Measurements from ENCODE around the gene PPTC7.
"Not testable (repeated sequence)": the region's sequence is repeated elsewhere in the genome, so short reads cannot be mapped to it uniquely, and the experiment has no call there.

Gene PPTC7

GRCh38 chr12:110533607-110534006 is 49.5 kb downstream of the PPTC7 start:
- Histone ChIP-seq H3K4me3 (ENCODE audit: low read depth, low read length) (no peak overlapping the region), H3K9me3 (no peaks in the 10 kb centered on the region), H3K36me3 (peaks cover 10% of the 10 kb centered on the region), H3K4me1 (no peaks in the 10 kb centered on the region), H3K27me3 (no peaks in the 10 kb centered on the region)
- TF ChIP-seq CTCF (IDR thresholded peaks at IDR 0.05; ENCODE audit: low read depth, low read length) = no peak
- no peak for DNase-seq

DNA sequence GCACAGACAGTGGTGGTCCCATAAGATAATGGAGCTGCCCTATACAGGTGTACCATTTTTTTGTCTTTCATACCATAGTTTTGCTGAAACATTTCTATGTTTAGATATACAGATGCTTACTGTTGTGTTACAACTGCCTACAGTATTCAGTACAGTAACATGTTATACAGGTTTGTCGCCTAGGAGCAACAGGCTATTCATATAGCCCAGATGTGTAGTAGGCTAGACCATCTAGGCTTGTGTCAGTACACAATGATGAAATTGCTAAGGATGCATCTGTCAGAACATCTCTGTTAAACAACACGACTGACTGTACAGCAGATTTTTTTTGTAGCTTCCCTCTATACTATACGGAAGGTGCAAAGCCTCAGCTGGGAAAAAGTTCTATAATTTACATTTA is 50.5 kb downstream of the PPTC7 start:
- H3K4me3 ChIP-seq (ENCODE audit: low read depth, low read length) = no peak overlapping the region

DNA sequence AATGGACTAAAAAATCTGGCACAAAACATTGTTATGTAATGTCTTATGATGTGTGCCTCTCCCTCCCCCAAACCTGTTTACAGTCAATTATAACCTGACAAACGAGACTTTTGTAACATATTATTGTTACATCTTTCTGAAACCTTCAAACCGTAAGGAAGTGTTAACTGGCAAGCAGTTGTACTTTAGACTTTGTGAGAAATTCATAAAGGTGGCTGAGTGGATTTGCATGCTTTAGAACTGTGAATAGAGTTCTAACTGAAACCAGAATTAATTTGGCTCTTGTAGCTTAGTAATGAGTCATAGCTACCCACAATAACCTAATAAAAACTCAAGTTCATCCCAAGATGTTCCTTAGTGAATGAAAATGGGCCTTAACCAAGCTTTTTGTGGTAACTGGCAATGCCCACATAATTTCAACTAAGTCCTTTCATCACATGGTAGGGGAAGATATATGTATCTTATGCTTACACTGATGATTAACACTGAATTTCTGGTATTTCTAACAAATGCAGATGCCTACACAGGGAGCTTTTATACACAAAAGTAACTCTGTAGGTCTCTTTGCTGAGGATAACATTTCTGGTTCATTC is 51.3 kb downstream of the PPTC7 start:
- H3K4me3 ChIP-seq (ENCODE audit: low read depth, low read length) = no peak overlapping the region
- peaks cover 2% of the 10 kb centered on the region for H3K36me3 ChIP-seq
- no peaks in the 10 kb centered on the region for H3K9me3 ChIP-seq
- no peak for TF ChIP-seq CTCF (IDR thresholded peaks at IDR 0.05; ENCODE audit: low read depth, low read length)
- no peak for DNase-seq
- H3K27me3 ChIP-seq = no peaks in the 10 kb centered on the region
- no peaks in the 10 kb centered on the region for H3K4me1 ChIP-seq

More for the DNA sequence above, 50.5 kb downstream of the PPTC7 start:
- no peak for DNase-seq
- no peak for TF ChIP-seq CTCF (IDR thresholded peaks at IDR 0.05; ENCODE audit: low read depth, low read length)
- Histone ChIP-seq H3K4me1 (no peaks in the 10 kb centered on the region), H3K27me3 (no peaks in the 10 kb centered on the region), H3K36me3 (peaks cover 6% of the 10 kb centered on the region), H3K9me3 (no peaks in the 10 kb centered on the region)

GRCh38 chr12:110530511-110530910 is 52.6 kb downstream of the PPTC7 start:
- no peaks in the 10 kb centered on the region for H3K9me3 ChIP-seq
- TF ChIP-seq CTCF (IDR thresholded peaks at IDR 0.05; ENCODE audit: low read depth, low read length) = no peak
- no peaks in the 10 kb centered on the region for H3K27me3 ChIP-seq
- H3K36me3 ChIP-seq = no peaks in the 10 kb centered on the region; the same call in 1 of the 2 replicates
- H3K4me1 ChIP-seq = no peaks in the 10 kb centered on the region
- DNase-seq = no peak
- no peak overlapping the region for H3K4me3 ChIP-seq (ENCODE audit: low read depth, low read length)

DNA sequence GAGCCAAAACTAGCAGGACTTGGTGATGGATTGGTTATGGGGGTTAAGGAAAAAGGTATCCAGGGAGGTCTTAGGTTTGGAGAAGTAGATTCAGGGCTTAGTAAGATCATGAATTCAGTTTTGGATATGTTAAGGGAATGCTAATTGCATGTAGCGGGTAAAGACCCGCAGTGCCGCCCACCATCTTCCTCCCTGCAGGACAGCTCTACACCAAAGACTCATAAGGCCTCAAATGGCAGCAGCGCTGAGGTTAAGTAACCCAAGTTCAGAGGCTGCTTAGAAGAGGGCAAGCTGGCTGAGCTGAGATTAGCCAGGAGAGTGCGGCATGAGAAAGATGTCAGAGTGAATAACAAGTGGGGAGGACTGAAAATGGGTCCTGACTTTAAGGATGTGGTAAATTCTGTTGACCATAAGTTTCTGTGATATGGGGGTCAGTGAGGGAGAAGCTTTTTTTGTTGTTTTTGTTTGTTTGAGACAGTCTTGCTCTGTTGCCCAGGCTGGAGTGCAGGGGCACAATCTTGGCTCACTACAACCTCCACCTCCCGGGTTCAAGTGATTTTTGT is 54.8 kb downstream of the PPTC7 start:
- Histone ChIP-seq H3K27me3 (no peaks in the 10 kb centered on the region), H3K4me1 (no peaks in the 10 kb centered on the region), H3K9me3 (no peaks in the 10 kb centered on the region), H3K36me3 (no peaks in the 10 kb centered on the region), H3K4me3 (ENCODE audit: low read depth, low read length) (no peak overlapping the region)
- TF ChIP-seq CTCF (IDR thresholded peaks at IDR 0.05; ENCODE audit: low read depth, low read length) = no peak
- DNase-seq = no peak

DNA sequence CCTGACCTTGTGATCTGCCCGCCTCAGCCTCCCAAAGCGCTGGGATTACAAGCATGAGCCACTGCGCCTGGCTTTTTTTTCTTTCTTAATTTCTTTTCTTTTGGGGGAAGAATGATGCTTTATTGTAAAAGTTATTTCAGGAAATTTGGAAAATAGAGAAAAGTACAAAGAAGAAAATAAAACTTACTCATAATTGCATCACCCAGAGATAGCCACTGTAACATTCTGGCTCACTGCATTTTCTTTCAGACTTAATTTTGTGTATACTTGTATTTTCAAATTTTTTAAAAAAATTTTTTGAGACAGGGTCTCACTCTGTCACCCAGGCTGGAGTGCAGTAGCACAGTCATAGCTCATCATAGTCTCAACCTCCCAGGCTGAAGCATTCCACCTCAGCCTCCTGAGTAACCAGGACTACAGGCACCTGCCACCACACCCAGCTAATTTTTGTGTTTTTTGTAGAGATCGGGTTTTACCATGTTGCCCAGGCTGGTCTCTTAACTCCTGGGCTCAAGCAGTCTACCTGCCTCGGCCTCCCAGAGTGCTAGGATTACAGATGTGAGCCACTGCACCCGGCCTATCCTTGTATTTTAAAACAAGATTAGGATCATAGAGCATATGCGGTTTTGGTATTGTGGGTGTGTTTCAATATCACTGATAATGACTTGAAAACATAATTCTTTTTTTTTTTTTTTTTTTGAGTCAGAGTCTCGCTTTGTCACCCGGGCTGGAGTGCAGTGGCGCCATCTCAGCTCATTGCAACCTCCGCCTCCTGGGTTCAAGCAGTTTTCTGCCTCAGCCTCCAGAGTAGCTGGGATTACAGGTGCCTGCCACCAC is 62.0 kb downstream of the PPTC7 start:
- not testable (repeated sequence) for H3K4me3 ChIP-seq (ENCODE audit: low read depth, low read length); DNase-seq; H3K36me3 ChIP-seq; H3K4me1 ChIP-seq; H3K9me3 ChIP-seq; H3K27me3 ChIP-seq

GRCh38 chr12:110518014-110518413 is 65.1 kb downstream of the PPTC7 start:
- not testable (repeated sequence) for H3K4me1 ChIP-seq; H3K27me3 ChIP-seq; H3K36me3 ChIP-seq; H3K4me3 ChIP-seq (ENCODE audit: low read depth, low read length); H3K9me3 ChIP-seq; DNase-seq

Measured in BE2C (cell line).